ENCODE measurements around the gene BSCL2. TPM values are rescaled to one million over a fixed set of nuclear protein-coding genes. Genes with fewer than 3 reads are reported as not detected.
"Not testable (repeated sequence)": the region's sequence is repeated elsewhere in the genome, so short reads cannot be mapped to it uniquely, and the experiment has no call there.

Gene BSCL2
- total RNA-seq, 1 donor from 2014 or later: 133 TPM

- DNase-seq: no peak
Measured at GRCh38 chr11:62654297-62654696, 52.9 kb downstream of the BSCL2 start.

- DNase-seq: no peak
Measured at GRCh38 chr11:62652161-62653006, 54.8 kb downstream of the BSCL2 start.

- not testable (repeated sequence) for DNase-seq
Measured at GRCh38 chr11:62650283-62650682, 56.9 kb downstream of the BSCL2 start.

- DNase-seq: no peak
Measured at GRCh38 chr11:62649486-62649885, 57.7 kb downstream of the BSCL2 start.

GRCh38 chr11:62648967-62649364 lies 58.3 kb downstream of the BSCL2 start:
- DNase-seq: no peak

GRCh38 chr11:62648185-62648966 lies 58.8 kb downstream of the BSCL2 start:
- no peak for DNase-seq

- DNase-seq: no peak
Measured at GRCh38 chr11:62647609-62648005, 59.6 kb downstream of the BSCL2 start.

- no peak for DNase-seq
Measured at GRCh38 chr11:62646825-62647608, 60.2 kb downstream of the BSCL2 start.

GRCh38 chr11:62645946-62646824 lies 61.0 kb downstream of the BSCL2 start, which contains the start of gene GANAB:
Gene GANAB (minus strand): TSS chr11:62646613. CDS start chr11:62646599, 14 bp downstream.
- DNase-seq: peak; percentile 98

- no peak for DNase-seq
Measured at GRCh38 chr11:62645671-62645945, 61.6 kb downstream of the BSCL2 start.

GRCh38 chr11:62644220-62644619 lies 63.0 kb downstream of the BSCL2 start:
- no peak for DNase-seq

Small RNA genes lying within 50 kb of the gene (small RNA-seq; reads per million reads assigned to genes)
- gene SNORA57: not detected

Other genes starting within 250 kb of the BSCL2 start
- 18.6 TPM for gene AHNAK, start 160.6 kb downstream of the BSCL2 start, total RNA-seq
- gene EEF1G, start 133.5 kb downstream of the BSCL2 start, total RNA-seq: 1,633 TPM
- 4.5 TPM for gene TUT1, start 115.9 kb downstream of the BSCL2 start, total RNA-seq
- gene MTA2, start 105.6 kb downstream of the BSCL2 start, total RNA-seq: 129 TPM
- 4.5 TPM for gene EML3, start 94.6 kb downstream of the BSCL2 start, total RNA-seq
- gene ROM1, start 94.2 kb downstream of the BSCL2 start, total RNA-seq: 3.1 TPM
- 21.4 TPM for gene B3GAT3, start 85.4 kb downstream of the BSCL2 start, total RNA-seq
- gene GANAB, start 60.8 kb downstream of the BSCL2 start, total RNA-seq: 61.8 TPM
- 20.3 TPM for gene INTS5, start 54.1 kb downstream of the BSCL2 start, total RNA-seq
- 23.7 TPM for gene C11orf98, start 42.2 kb downstream of the BSCL2 start, total RNA-seq
- gene CSKMT, start 42.1 kb downstream of the BSCL2 start, total RNA-seq: 11.5 TPM
- 6.9 TPM for gene UQCC3, start 35.8 kb downstream of the BSCL2 start, total RNA-seq
- 0.94 TPM for gene LBHD1, start 35.2 kb downstream of the BSCL2 start, total RNA-seq
- 91.4 TPM for gene UBXN1, start 28.4 kb downstream of the BSCL2 start, total RNA-seq
- gene LRRN4CL, start 17.9 kb downstream of the BSCL2 start, total RNA-seq: 0.16 TPM
- gene GNG3, start 252 bp upstream of the BSCL2 start, total RNA-seq: 20.0 TPM
- 17.0 TPM for gene HNRNPUL2, start 20.0 kb upstream of the BSCL2 start, total RNA-seq
- gene TTC9C, start 21.1 kb upstream of the BSCL2 start, total RNA-seq: 23.7 TPM
- 20.1 TPM for gene ZBTB3, start 46.7 kb upstream of the BSCL2 start, total RNA-seq
- gene POLR2G, start 54.2 kb upstream of the BSCL2 start, total RNA-seq: 47.1 TPM
- gene TAF6L, start 64.0 kb upstream of the BSCL2 start, total RNA-seq: 17.2 TPM
- 20.9 TPM for gene TMEM179B, start 80.0 kb upstream of the BSCL2 start, total RNA-seq
- gene TMEM223, start 84.6 kb upstream of the BSCL2 start, total RNA-seq: 15.9 TPM
- gene NXF1, start 98.0 kb upstream of the BSCL2 start, total RNA-seq: 13.1 TPM
- 32.8 TPM for gene STX5, start 124.6 kb upstream of the BSCL2 start, total RNA-seq
- not detected for gene TEX54, start 125.4 kb upstream of the BSCL2 start, total RNA-seq
- 47.9 TPM for gene WDR74, start 132.2 kb upstream of the BSCL2 start, total RNA-seq
- gene SLC3A2, start 173.5 kb upstream of the BSCL2 start, total RNA-seq: 87.3 TPM
- 12.3 TPM for gene CHRM1, start 213.9 kb upstream of the BSCL2 start, total RNA-seq